K562 (cell line): ENCODE data around the gene TMPO. TPM values are rescaled to one million over a fixed set of nuclear protein-coding genes. Genes with fewer than 3 reads are reported as not detected.

Experiments used
- CEBPG ChIP-seq, 3 experiments: fragments of 200-800 bp in 1 of 3; sonication (Bioruptor generic) in 1 of 3; sonication (generic) in 1 of 3; formaldehyde crosslinking in 1 of 3; IDR thresholded peaks in 2 of 3; conservative IDR thresholded peaks in 1 of 3; 2 replicates each; pipeline versions ENCODE4 v1.6.1 to v1.8.0; 2016 to 2022; ENCODE audit warnings: missing compliant biosample characterization in 2 of 3, missing genetic modification characterization in 2 of 3, mild to moderate bottlenecking in 1 of 3, missing genetic modification reagents in 1 of 3
- HDAC6 ChIP-seq: IDR thresholded peaks from 2 replicates; pipeline ENCODE4 v1.6.1; 2012; ENCODE audit warnings: low read depth, mild to moderate bottlenecking, control low read depth, inconsistent platforms, low read length, moderate library complexity
- HLTF ChIP-seq: fragments of 450-650 bp; IDR thresholded peaks from 2 replicates; pipeline ENCODE4 v1.6.1; 2016
- KDM1A ChIP-seq, 2 experiments: fragments of 450-650 bp; IDR thresholded peaks; 2 replicates each; pipeline ENCODE4 v1.6.1; 2016; ENCODE audit warnings: mild to moderate bottlenecking in 2 of 2
- KLF16 ChIP-seq: IDR thresholded peaks from 2 replicates; pipeline ENCODE4 v1.6.1; 2016; ENCODE audit warnings: antibody characterized with exemption
- MCM5 ChIP-seq: fragments of 450-650 bp; IDR thresholded peaks from 2 replicates; pipeline ENCODE4 v1.6.1; 2016; ENCODE audit warnings: low read depth
- MED1 ChIP-seq: sonication (generic); formaldehyde crosslinking; IDR thresholded peaks from 2 replicates; pipeline ENCODE4 v1.8.1; 2023; ENCODE audit warnings: missing genetic modification reagents, borderline replicate concordance
- PURB ChIP-seq: sonication (generic); formaldehyde crosslinking; IDR thresholded peaks from 2 replicates; pipeline ENCODE4 v1.9.0; 2021; ENCODE audit warnings: low read depth, mild to moderate bottlenecking, missing genetic modification reagents
- RBM39 ChIP-seq: fragments of 200-400 bp; formaldehyde crosslinking; optimal IDR thresholded peaks from 2 replicates; pipeline ENCODE3; 2018; ENCODE audit warnings: low read depth, low read length
- TAF1 ChIP-seq: IDR thresholded peaks from 2 replicates; pipeline ENCODE4 v1.6.1; 2011; ENCODE audit warnings: mild to moderate bottlenecking, low read length, moderate library complexity; ENCODE audit not compliant: insufficient read depth, control insufficient read depth, severe bottlenecking; ENCODE audit errors: extremely low read depth
- U2AF2 ChIP-seq: fragments of 200-400 bp; formaldehyde crosslinking; optimal IDR thresholded peaks from 2 replicates; pipeline ENCODE3; 2017; ENCODE audit warnings: low read depth, mild to moderate bottlenecking, low read length
- ZC3H4 ChIP-seq: sonication (generic); formaldehyde crosslinking; IDR thresholded peaks from 2 replicates; pipeline ENCODE4 v1.9.0; 2021; ENCODE audit warnings: missing genetic modification reagents, borderline replicate concordance
- ZNF124 ChIP-seq: sonication (generic); formaldehyde crosslinking; IDR thresholded peaks from 2 replicates; pipeline ENCODE4 v1.8.1; 2022; ENCODE audit warnings: missing genetic modification reagents
- ZNF668 ChIP-seq: fragments of 250-450 bp; sonication (Bioruptor Pico); IDR thresholded peaks from 2 replicates; pipeline ENCODE4 v1.8.0; 2022; ENCODE audit warnings: mild to moderate bottlenecking, inconsistent platforms
- ZNF696 ChIP-seq: fragments of 250-450 bp; sonication (Bioruptor Pico); conservative IDR thresholded peaks from 2 replicates; pipeline ENCODE4 v1.4.0; 2020; ENCODE audit warnings: mild to moderate bottlenecking, moderate library complexity
- polyA plus RNA-seq, 8 experiments: library from polyadenylated mRNA; depleted of rRNA in 4 of 8; stranded (reverse) in 5 of 8; unstranded in 3 of 8; fragments of >200 nt; fragmentation: Nextera tagmentation in 2 of 8; fragmentation: Illumina TruSeq in 1 of 8; extraction: Ambion mirVana in 2 of 8; extraction: Trizol in 1 of 8; gene quantifications; 2 replicates each; pipeline versions ENCODE4 v1.2.1 to v1.2.3, GENCODE V29; 2011 to 2014; ENCODE audit warnings: inconsistent platforms in 1 of 8, missing spikeins in 1 of 8
- total RNA-seq, 7 experiments: library from RNA; depleted of rRNA in 6 of 7; stranded (reverse); fragments of >200 nt in 6 of 7; fragmentation: Illumina TruSeq in 2 of 7; extraction: Trizol in 2 of 7; gene quantifications; 2 replicates each; pipeline versions ENCODE4 v1.2.1 to v1.2.3, GENCODE V29; 2011 to 2021; ENCODE audit warnings: low replicate concordance in 1 of 7
- TF ChIP-seq, protein P1 (sequence below), 2 experiments: fragments of 450-650 bp in 1 of 2; IDR thresholded peaks; 2 replicates each; pipeline ENCODE4 v1.6.1; 2011 to 2017; ENCODE audit warnings: low read depth in 2 of 2, antibody characterized with exemption in 1 of 2, borderline replicate concordance in 1 of 2, low read length in 1 of 2, mild to moderate bottlenecking in 1 of 2, mixed read lengths in 1 of 2; ENCODE audit not compliant: control insufficient read depth in 1 of 2
- TF ChIP-seq, protein P2 (sequence below): fragments of 250-450 bp; sonication (Bioruptor Pico); IDR thresholded peaks from 2 replicates; pipeline ENCODE4 v1.9.0; 2021; ENCODE audit warnings: mild to moderate bottlenecking, inconsistent platforms
- TF ChIP-seq, protein P3 (sequence below): IDR thresholded peaks from 3 replicates; pipeline ENCODE4 v1.6.1; 2011; ENCODE audit warnings: borderline replicate concordance, mild to moderate bottlenecking; ENCODE audit not compliant: insufficient read length, insufficient read depth

Gene TMPO
- total and polyA plus RNA-seq, 9 of the 15 experiments (the other 6 are each of a cell fraction or from before 2014, with no cell fraction given): 62.1 to 263 (median 182) TPM

GRCh38 chr12:98516111-98516873 is 902 bp downstream of the TMPO start (continued):
- TF ChIP-seq PURB (no peak), ZNF696 (CRISPR knock-in tag) (no peak), ZNF124 (CRISPR knock-in tag) (no peak), MCM5 (no peak), KDM1A (IDR thresholded peaks at IDR 0.05) (no peak; a peak in 1 of 4 replicates), TAF1 (peak; percentile 69), MED1 (CRISPR knock-in tag) (no peak), KLF16 (peak; percentile 43; the same call in 1 of the 2 replicates), ZNF668 (no peak), ZC3H4 (CRISPR knock-in tag) (no peak), RBM39 (no peak), HLTF (no peak), U2AF2 (no peak), CEBPG (CRISPR knock-in tag; IDR thresholded peaks at IDR 0.05) (no peak), CEBPG (tag; conservative IDR thresholded peaks at IDR 0.05 in 1 of 2, IDR thresholded peaks at IDR 0.05 in 1 of 2) (0 out of 4 replicates have a peak, but pooled peaks of 1 of the 2 experiments have one; percentile 32), HDAC6 (no peak)
- TF ChIP-seq, protein P1, sequence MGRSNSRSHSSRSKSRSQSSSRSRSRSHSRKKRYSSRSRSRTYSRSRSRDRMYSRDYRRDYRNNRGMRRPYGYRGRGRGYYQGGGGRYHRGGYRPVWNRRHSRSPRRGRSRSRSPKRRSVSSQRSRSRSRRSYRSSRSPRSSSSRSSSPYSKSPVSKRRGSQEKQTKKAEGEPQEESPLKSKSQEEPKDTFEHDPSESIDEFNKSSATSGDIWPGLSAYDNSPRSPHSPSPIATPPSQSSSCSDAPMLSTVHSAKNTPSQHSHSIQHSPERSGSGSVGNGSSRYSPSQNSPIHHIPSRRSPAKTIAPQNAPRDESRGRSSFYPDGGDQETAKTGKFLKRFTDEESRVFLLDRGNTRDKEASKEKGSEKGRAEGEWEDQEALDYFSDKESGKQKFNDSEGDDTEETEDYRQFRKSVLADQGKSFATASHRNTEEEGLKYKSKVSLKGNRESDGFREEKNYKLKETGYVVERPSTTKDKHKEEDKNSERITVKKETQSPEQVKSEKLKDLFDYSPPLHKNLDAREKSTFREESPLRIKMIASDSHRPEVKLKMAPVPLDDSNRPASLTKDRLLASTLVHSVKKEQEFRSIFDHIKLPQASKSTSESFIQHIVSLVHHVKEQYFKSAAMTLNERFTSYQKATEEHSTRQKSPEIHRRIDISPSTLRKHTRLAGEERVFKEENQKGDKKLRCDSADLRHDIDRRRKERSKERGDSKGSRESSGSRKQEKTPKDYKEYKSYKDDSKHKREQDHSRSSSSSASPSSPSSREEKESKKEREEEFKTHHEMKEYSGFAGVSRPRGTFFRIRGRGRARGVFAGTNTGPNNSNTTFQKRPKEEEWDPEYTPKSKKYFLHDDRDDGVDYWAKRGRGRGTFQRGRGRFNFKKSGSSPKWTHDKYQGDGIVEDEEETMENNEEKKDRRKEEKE (IDR thresholded peaks at IDR 0.05; ENCODE audit: borderline replicate concordance in 1 of 2, control insufficient read depth in 1 of 2, low read depth in 2 of 2, low read length in 1 of 2): peak in 1 of 2 experiments; percentile 40; a peak in 1 of 4 replicates
- TF ChIP-seq, protein P2, sequence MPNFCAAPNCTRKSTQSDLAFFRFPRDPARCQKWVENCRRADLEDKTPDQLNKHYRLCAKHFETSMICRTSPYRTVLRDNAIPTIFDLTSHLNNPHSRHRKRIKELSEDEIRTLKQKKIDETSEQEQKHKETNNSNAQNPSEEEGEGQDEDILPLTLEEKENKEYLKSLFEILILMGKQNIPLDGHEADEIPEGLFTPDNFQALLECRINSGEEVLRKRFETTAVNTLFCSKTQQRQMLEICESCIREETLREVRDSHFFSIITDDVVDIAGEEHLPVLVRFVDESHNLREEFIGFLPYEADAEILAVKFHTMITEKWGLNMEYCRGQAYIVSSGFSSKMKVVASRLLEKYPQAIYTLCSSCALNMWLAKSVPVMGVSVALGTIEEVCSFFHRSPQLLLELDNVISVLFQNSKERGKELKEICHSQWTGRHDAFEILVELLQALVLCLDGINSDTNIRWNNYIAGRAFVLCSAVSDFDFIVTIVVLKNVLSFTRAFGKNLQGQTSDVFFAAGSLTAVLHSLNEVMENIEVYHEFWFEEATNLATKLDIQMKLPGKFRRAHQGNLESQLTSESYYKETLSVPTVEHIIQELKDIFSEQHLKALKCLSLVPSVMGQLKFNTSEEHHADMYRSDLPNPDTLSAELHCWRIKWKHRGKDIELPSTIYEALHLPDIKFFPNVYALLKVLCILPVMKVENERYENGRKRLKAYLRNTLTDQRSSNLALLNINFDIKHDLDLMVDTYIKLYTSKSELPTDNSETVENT (CRISPR knock-in tag): peak; percentile 62; the same call in 1 of the 2 replicates
- TF ChIP-seq, protein P3, sequence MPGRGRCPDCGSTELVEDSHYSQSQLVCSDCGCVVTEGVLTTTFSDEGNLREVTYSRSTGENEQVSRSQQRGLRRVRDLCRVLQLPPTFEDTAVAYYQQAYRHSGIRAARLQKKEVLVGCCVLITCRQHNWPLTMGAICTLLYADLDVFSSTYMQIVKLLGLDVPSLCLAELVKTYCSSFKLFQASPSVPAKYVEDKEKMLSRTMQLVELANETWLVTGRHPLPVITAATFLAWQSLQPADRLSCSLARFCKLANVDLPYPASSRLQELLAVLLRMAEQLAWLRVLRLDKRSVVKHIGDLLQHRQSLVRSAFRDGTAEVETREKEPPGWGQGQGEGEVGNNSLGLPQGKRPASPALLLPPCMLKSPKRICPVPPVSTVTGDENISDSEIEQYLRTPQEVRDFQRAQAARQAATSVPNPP: no peak
